Lower leg skin (tissue), 3 donors: ENCODE measurements around the gene CPO.

Experiments
- POLR2A ChIP-seq, 2 donors: fragments of 450-650 bp; IDR thresholded peaks; one replicate each; pipeline ENCODE4 v1.6.1; 2016 to 2017; ENCODE audit warnings: antibody characterized with exemption in 2 of 2, mild to moderate bottlenecking in 1 of 2, moderate library complexity in 1 of 2
- TF ChIP-seq, protein P1 (sequence below), 3 donors: fragments of 450-650 bp; IDR thresholded peaks; one replicate each; pipeline ENCODE4 v1.5.1; 2016; ENCODE audit warnings: antibody characterized with exemption in 3 of 3, mild to moderate bottlenecking in 3 of 3, moderate library complexity in 2 of 3

DNA sequence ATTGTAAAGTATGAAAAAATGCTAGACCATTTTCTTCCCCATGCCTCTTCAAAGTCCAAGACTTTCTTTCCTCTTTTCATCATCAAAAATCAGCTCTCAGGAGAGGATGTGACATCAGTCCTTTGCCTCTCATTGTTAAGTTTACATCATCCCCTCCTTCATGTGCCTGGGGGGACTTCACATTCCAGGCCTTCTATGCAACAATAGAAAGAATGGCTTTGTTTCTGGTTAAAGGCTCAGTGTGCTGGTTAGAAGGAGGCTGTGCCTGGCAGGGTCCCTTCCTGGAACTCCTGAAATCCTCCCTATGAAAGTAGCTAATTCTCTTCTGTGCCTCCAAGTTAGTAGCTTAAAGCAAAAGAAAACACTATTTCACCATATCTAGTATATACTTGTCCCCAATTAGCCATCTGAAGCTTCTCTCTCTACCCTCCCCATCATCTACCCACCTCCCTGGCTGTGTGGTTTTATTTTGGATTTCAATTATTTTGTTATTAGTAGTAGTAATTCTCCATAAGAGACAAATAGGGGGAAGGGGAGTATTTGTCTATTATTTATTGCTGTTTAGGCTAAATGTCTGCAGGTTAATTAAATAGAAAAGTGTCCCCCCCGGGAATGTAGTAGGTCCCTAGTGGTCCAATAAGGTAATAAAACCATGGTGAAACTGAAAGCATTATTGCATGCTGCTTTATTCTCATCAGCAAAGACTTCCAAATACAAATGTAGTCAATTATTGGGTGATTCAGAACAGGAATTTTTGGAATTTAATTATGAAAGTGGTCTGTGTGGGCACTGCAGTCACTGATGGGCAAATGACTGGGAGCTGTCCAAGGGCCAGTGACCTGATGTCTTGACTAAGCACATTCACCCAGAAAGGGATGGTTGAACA is 69.0 kb downstream of the CPO start:
- TF ChIP-seq, protein P1, sequence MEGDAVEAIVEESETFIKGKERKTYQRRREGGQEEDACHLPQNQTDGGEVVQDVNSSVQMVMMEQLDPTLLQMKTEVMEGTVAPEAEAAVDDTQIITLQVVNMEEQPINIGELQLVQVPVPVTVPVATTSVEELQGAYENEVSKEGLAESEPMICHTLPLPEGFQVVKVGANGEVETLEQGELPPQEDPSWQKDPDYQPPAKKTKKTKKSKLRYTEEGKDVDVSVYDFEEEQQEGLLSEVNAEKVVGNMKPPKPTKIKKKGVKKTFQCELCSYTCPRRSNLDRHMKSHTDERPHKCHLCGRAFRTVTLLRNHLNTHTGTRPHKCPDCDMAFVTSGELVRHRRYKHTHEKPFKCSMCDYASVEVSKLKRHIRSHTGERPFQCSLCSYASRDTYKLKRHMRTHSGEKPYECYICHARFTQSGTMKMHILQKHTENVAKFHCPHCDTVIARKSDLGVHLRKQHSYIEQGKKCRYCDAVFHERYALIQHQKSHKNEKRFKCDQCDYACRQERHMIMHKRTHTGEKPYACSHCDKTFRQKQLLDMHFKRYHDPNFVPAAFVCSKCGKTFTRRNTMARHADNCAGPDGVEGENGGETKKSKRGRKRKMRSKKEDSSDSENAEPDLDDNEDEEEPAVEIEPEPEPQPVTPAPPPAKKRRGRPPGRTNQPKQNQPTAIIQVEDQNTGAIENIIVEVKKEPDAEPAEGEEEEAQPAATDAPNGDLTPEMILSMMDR (IDR thresholded peaks at IDR 0.05), result no peak
- no peak for TF ChIP-seq POLR2A (IDR thresholded peaks at IDR 0.05)
